ENCODE results near the gene AQP4. TPM values are rescaled to one million over a fixed set of nuclear protein-coding genes. Genes with fewer than 3 reads are reported as not detected.
A peak's percentile ranks its signal among the peaks of the same experiment; 100 is the strongest.

Gene AQP4
- total RNA-seq, 6 donors from 2014 or later = 61.8 to 317 (median 239) TPM

- WGBS, 2 donors = 32 to 50% methylated on average over 1 of the region's 1 CpG
- no peaks in the 10 kb centered on the region for H3K9me3 ChIP-seq
- no peaks in the 10 kb centered on the region for H3K27me3 ChIP-seq
- H3K36me3 ChIP-seq = no peaks in the 10 kb centered on the region
- TF ChIP-seq EP300 (IDR thresholded peaks at IDR 0.05) = no peak
- TF ChIP-seq CTCF (IDR thresholded peaks at IDR 0.05) = peak in 4 of 6 experiments; percentile 20 to 58 (median 34)
- DNase-seq (peak in 1 of 2 donors; percentile 40), ATAC-seq (ENCODE audit: low FRiP score in 2 of 2) (peak; percentile 22 to 43)
- H3K4me1 ChIP-seq = no peaks in the 10 kb centered on the region
- H3K27ac ChIP-seq = no peak overlapping the region
- no peak overlapping the region for H3K4me3 ChIP-seq
Observed at GRCh38 chr18:26813043-26813442, 52.5 kb downstream of the AQP4 start.

- ATAC-seq (ENCODE audit: low FRiP score in 2 of 2) = no peak
- Histone ChIP-seq H3K36me3 (no peaks in the 10 kb centered on the region), H3K9me3 (no peaks in the 10 kb centered on the region), H3K4me3 (no peak overlapping the region), H3K27ac (no peak overlapping the region), H3K27me3 (no peaks in the 10 kb centered on the region), H3K4me1 (no peaks in the 10 kb centered on the region)
- 77 to 81% methylated on average over 3 of the region's 3 CpGs for WGBS, 2 donors
- no peak for TF ChIP-seq EP300 (IDR thresholded peaks at IDR 0.05)
- no peak for TF ChIP-seq POLR2AphosphoS5 (IDR thresholded peaks at IDR 0.05)
- TF ChIP-seq POLR2A (IDR thresholded peaks at IDR 0.05) = no peak
- TF ChIP-seq CTCF (IDR thresholded peaks at IDR 0.05) = no peak
- no peak for DNase-seq
Observed at GRCh38 chr18:26812462-26812861, 53.0 kb downstream of the AQP4 start.

DNA sequence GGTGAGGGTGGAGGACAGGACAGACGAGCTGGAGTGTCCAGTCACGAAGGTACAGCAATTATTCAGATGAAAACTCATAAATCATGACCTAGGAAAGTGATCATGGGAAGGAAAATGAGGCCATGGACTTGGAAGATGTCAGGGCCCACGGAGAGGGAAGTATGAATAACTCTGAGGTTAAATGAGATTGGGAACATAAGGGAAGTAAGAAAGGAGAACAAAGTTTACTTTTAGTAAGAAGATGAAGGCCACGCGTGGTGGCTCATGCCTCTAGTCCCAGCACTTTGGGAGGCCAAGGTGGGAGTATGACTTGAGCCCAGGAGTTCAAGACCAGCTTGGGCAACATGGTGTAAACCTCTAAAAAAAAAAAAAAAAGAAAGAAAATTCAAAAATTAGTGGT lies 56.2 kb downstream of the AQP4 start:
- no peak overlapping the region for H3K27ac ChIP-seq
- DNase-seq (no peak), ATAC-seq (ENCODE audit: low FRiP score in 2 of 2) (no peak)
- H3K27me3 ChIP-seq = no peaks in the 10 kb centered on the region
- H3K9me3 ChIP-seq = no peaks in the 10 kb centered on the region
- H3K36me3 ChIP-seq = no peaks in the 10 kb centered on the region
- H3K4me3 ChIP-seq = no peak overlapping the region
- no peaks in the 10 kb centered on the region for H3K4me1 ChIP-seq
- no peak for TF ChIP-seq EP300 (IDR thresholded peaks at IDR 0.05)
- TF ChIP-seq CTCF (IDR thresholded peaks at IDR 0.05) = no peak
- no peak for TF ChIP-seq POLR2A (IDR thresholded peaks at IDR 0.05)
- no peak for TF ChIP-seq POLR2AphosphoS5 (IDR thresholded peaks at IDR 0.05)
- 71 to 78% methylated on average over 5 of the region's 5 CpGs for WGBS, 2 donors

DNA sequence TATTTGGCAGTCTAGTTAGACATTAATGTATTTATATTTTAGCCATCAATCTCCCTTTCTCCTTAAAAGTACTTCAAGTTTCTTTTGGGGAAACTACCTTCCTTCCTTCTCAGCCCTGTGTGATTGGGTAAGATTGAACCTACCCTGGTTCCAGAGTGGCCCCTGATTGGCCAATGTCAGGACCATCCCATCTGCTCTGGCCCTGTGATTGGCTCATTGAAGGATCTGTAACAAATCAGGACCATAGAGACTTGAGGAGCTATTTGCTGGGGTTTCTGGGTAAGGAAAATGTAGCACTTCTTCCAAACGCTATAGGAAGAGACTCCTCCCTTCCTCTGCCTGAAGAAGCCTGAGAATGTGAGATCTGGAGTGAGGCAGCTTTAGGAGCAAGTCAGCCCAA lies 59.3 kb downstream of the AQP4 start:
- no peak for ATAC-seq (ENCODE audit: low FRiP score in 2 of 2)
- DNase-seq = no peak
- TF ChIP-seq EP300 (IDR thresholded peaks at IDR 0.05) = no peak
- TF ChIP-seq POLR2AphosphoS5 (IDR thresholded peaks at IDR 0.05) = no peak
- TF ChIP-seq POLR2A (IDR thresholded peaks at IDR 0.05) = no peak
- TF ChIP-seq CTCF (IDR thresholded peaks at IDR 0.05) = no peak
- WGBS, 2 donors = 40 to 64% methylated on average over 1 of the region's 1 CpG
- Histone ChIP-seq H3K4me1 (no peaks in the 10 kb centered on the region), H3K27ac (no peak overlapping the region), H3K27me3 (no peaks in the 10 kb centered on the region), H3K4me3 (no peak overlapping the region), H3K36me3 (no peaks in the 10 kb centered on the region), H3K9me3 (no peaks in the 10 kb centered on the region)

GRCh38 chr18:26804519-26804918 lies 61.0 kb downstream of the AQP4 start:
- peak in 2 of 6 experiments; percentile 12 to 15 for TF ChIP-seq CTCF (IDR thresholded peaks at IDR 0.05)
- TF ChIP-seq EP300 (IDR thresholded peaks at IDR 0.05) = no peak
- ATAC-seq (ENCODE audit: low FRiP score in 2 of 2) = no peak

More at GRCh38 chr18:26804519-26804918, 61.0 kb downstream of the AQP4 start:
- DNase-seq = peak in 1 of 2 donors; percentile 25
- Histone ChIP-seq H3K9me3 (no peaks in the 10 kb centered on the region), H3K4me1 (no peaks in the 10 kb centered on the region), H3K27me3 (no peaks in the 10 kb centered on the region), H3K4me3 (no peak overlapping the region), H3K27ac (no peak overlapping the region), H3K36me3 (no peaks in the 10 kb centered on the region)
- 24 to 27% methylated on average over 1 of the region's 1 CpG for WGBS, 2 donors

Data from upper lobe of left lung (tissue), 6 donors.